T-cell (primary cell): ENCODE data around the gene THSD7A. TPM values are rescaled to one million over a fixed set of nuclear protein-coding genes. Genes with fewer than 3 reads are reported as not detected.

Source experiments
- ATAC-seq, 4 experiments: fragments of 200-7000 bp in 3 of 4; fragments of 150-1000 bp in 1 of 4; cut with Tn5 transposase; replicated peaks in 1 of 4; 1 replicate in 3 of 4; 2 replicates in 1 of 4; pipeline ENCODE4 v1.10.0; 2021; ENCODE audit warnings: moderate library complexity in 3 of 4, mild to moderate bottlenecking in 2 of 4, moderate number of reproducible peaks in 1 of 4
- CTCF ChIA-PET, 2 donors: fragments of 300-600 bp; sonication (Branson Sonifier 250); formaldehyde crosslinking; loops; one replicate each; lab custom pipeline; 2022; ENCODE audit warnings: antibody characterized with exemption in 2 of 2; lab: Charles Lee
- POLR2A ChIA-PET, 2 donors: fragments of 300-600 bp; sonication (Branson Sonifier 250); formaldehyde crosslinking; loops; one replicate each; lab custom pipeline; 2022; ENCODE audit warnings: antibody characterized with exemption in 2 of 2; lab: Charles Lee
- DNase-seq, 35 experiments: peaks; one replicate each; pipeline versions ENCODE4 v3.0.0 to v3.0.0-alpha.2; 2013 to 2023
- H3K27ac ChIP-seq: one replicate; pipeline ENCODE4 v1.5.1; 2013; ENCODE audit warnings: low read length
- H3K27me3 ChIP-seq, 2 experiments: replicated peaks in 1 of 2; 1 replicate in 1 of 2; 2 replicates in 1 of 2; pipeline versions ENCODE4 v1.6.1 to v1.7.0; 2013; ENCODE audit warnings: low read length in 1 of 2, mixed read lengths in 1 of 2; ENCODE audit not compliant: control insufficient read depth in 2 of 2, insufficient read depth in 2 of 2; ENCODE audit errors: extremely low read depth in 1 of 2
- H3K36me3 ChIP-seq, 2 donors: 1 replicate in 1 of 2; 2 replicates in 1 of 2; pipeline versions ENCODE4 v1.6.1 to v1.7.0; 2013; ENCODE audit warnings: low read length in 1 of 2; ENCODE audit not compliant: control insufficient read depth in 2 of 2, insufficient read depth in 1 of 2; ENCODE audit errors: extremely low read depth in 1 of 2
- H3K4me1 ChIP-seq, 2 experiments: 1 replicate in 1 of 2; 2 replicates in 1 of 2; pipeline versions ENCODE4 v1.6.1 to v1.7.0; 2013; ENCODE audit warnings: low read length in 2 of 2, mixed read lengths in 1 of 2; ENCODE audit not compliant: insufficient read depth in 2 of 2, control insufficient read depth in 1 of 2; ENCODE audit errors: extremely low read depth in 1 of 2
- H3K4me3 ChIP-seq, 2 donors: 1 replicate in 1 of 2; 2 replicates in 1 of 2; pipeline versions ENCODE4 v1.5.1 to v1.7.0; 2013; ENCODE audit warnings: mild to moderate bottlenecking in 2 of 2, low read length in 1 of 2, moderate library complexity in 1 of 2; ENCODE audit not compliant: control insufficient read depth in 1 of 2; ENCODE audit errors: extremely low read depth in 1 of 2
- H3K9me3 ChIP-seq: 2 replicates; pipeline ENCODE4 v1.7.0; 2013
- H3K27ac Mint-ChIP-seq, 2 donors: one replicate each; pipeline ENCODE4 v1.8.0; 2020 to 2021; ENCODE audit warnings: mild to moderate bottlenecking in 2 of 2, mixed read lengths in 2 of 2
- H3K27me3 Mint-ChIP-seq, 2 donors: one replicate each; pipeline ENCODE4 v1.8.0; 2021 to 2022; ENCODE audit warnings: mixed read lengths in 2 of 2
- H3K36me3 Mint-ChIP-seq: one replicate; pipeline ENCODE4 v1.8.0; 2021; ENCODE audit warnings: mixed read lengths
- H3K4me1 Mint-ChIP-seq, 3 donors: one replicate each; pipeline ENCODE4 v1.8.0; 2020 to 2022; ENCODE audit warnings: mixed read lengths in 3 of 3, mild to moderate bottlenecking in 1 of 3
- H3K4me3 Mint-ChIP-seq, 3 donors: one replicate each; pipeline ENCODE4 v1.8.0; 2020 to 2022; ENCODE audit warnings: mild to moderate bottlenecking in 3 of 3, mixed read lengths in 3 of 3, moderate library complexity in 3 of 3
- H3K9me3 Mint-ChIP-seq, 3 donors: one replicate each; pipeline ENCODE4 v1.8.0; 2020 to 2022; ENCODE audit warnings: mixed read lengths in 3 of 3
- WGBS: methylation state at CpG from one replicate; pipeline ENCODE4 v1.1.5; 2013; ENCODE audit warnings: missing lambda C conversion rate; ENCODE audit not compliant: insufficient coverage; 5-methylcytosine and 5-hydroxymethylcytosine counted together
- total RNA-seq, 35 experiments: library from RNA in 6 of 35; stranded (reverse) in 6 of 35; fragments of 120-200 nt in 1 of 35; gene quantifications; one replicate each; pipeline versions ENCODE4 v1.2.1 to v1.2.4 and lab custom pipeline; 2013 to 2026

THSD7A gene
- total RNA-seq, 5 donors from 2014 or later (not counting 1 experiment from before 2014, with no cell fraction given) = 0.08 to 0.33 TPM; not detected in 3

- ATAC-seq = no peak
- Mint-ChIP-seq H3K27me3 (no peaks in the 10 kb centered on the region), H3K27ac (no peak overlapping the region), H3K36me3 (no peaks in the 10 kb centered on the region), H3K4me3 (no peak overlapping the region), H3K9me3 (peaks cover 3 to 14% (median 5%) of the 10 kb centered on the region in 3 donors), H3K4me1 (no peaks in the 10 kb centered on the region)
- H3K27me3 ChIP-seq = no peaks in the 10 kb centered on the region
- no peaks in the 10 kb centered on the region for H3K4me1 ChIP-seq
- no peaks in the 10 kb centered on the region for H3K9me3 ChIP-seq
- H3K27ac ChIP-seq = no peak overlapping the region
- ChIA-PET POLR2A (no interaction called here), CTCF (no interaction called here)
- DNase-seq = no peak
- H3K36me3 ChIP-seq = no peaks in the 10 kb centered on the region
- 100% methylated on average over 1 of the region's 6 CpGs for WGBS
- no peak overlapping the region for H3K4me3 ChIP-seq
Measured at GRCh38 chr7:11552676-11553296, 279.2 kb downstream of the THSD7A start.

- no peaks in the 10 kb centered on the region for H3K4me1 ChIP-seq
- H3K4me1 Mint-ChIP-seq = no peaks in the 10 kb centered on the region
- H3K9me3 ChIP-seq = no peaks in the 10 kb centered on the region
- H3K4me3 ChIP-seq = no peak overlapping the region
- H3K27ac ChIP-seq = no peak overlapping the region
- no peaks in the 10 kb centered on the region for H3K36me3 Mint-ChIP-seq
- CTCF ChIA-PET = no interaction called here
- no peak overlapping the region for H3K4me3 Mint-ChIP-seq
- H3K9me3 Mint-ChIP-seq = peaks cover 3 to 14% (median 6%) of the 10 kb centered on the region in 3 donors
- H3K27me3 ChIP-seq = no peaks in the 10 kb centered on the region
- no peaks in the 10 kb centered on the region for H3K36me3 ChIP-seq
- DNase-seq = no peak
- ATAC-seq = no peak
- no peak overlapping the region for H3K27ac Mint-ChIP-seq
- H3K27me3 Mint-ChIP-seq = no peaks in the 10 kb centered on the region
- POLR2A ChIA-PET = no interaction called here
Measured at GRCh38 chr7:11551470-11551869, 280.5 kb downstream of the THSD7A start.

GRCh38 chr7:11548532-11548931 lies 283.5 kb downstream of the THSD7A start:
- H3K36me3 Mint-ChIP-seq = no peaks in the 10 kb centered on the region
- Histone ChIP-seq H3K4me1 (no peaks in the 10 kb centered on the region), H3K4me3 (no peak overlapping the region), H3K36me3 (no peaks in the 10 kb centered on the region), H3K9me3 (no peaks in the 10 kb centered on the region), H3K27ac (no peak overlapping the region), H3K27me3 (no peaks in the 10 kb centered on the region)
- ATAC-seq (no peak), DNase-seq (no peak)
- WGBS = 67% methylated on average over 1 of the region's 1 CpG
- ChIA-PET CTCF (no interaction called here), POLR2A (no interaction called here)
- H3K27ac Mint-ChIP-seq = no peak overlapping the region
- H3K4me1 Mint-ChIP-seq = no peaks in the 10 kb centered on the region
- no peaks in the 10 kb centered on the region for H3K27me3 Mint-ChIP-seq
- peaks cover 3 to 14% (median 6%) of the 10 kb centered on the region in 3 donors for H3K9me3 Mint-ChIP-seq
- H3K4me3 Mint-ChIP-seq = no peak overlapping the region

DNA sequence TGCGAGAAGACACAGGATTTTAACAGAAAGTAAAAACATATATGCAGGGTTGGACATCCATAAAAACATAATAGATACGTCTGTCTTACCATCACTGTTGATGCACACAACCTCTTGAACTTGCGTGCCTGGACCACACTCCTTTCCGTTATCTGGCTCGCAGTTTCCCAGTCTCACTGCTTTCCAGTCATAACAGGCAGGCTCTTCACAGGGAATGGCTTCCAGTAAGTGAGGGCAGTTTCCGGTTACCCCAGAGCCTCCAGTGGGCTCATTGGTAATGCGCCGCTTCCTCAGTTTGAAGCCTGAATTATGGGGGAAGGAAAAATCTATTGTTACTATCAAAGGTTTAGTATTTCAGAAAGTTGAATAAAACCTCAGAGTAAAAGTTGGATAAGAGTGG lies 290.7 kb downstream of the THSD7A start:
- Histone ChIP-seq H3K36me3 (no peaks in the 10 kb centered on the region), H3K27me3 (no peaks in the 10 kb centered on the region), H3K4me1 (no peaks in the 10 kb centered on the region), H3K4me3 (no peak overlapping the region), H3K27ac (no peak overlapping the region), H3K9me3 (no peaks in the 10 kb centered on the region)
- WGBS = 88% methylated on average over 5 of the region's 8 CpGs
- no peaks in the 10 kb centered on the region for H3K36me3 Mint-ChIP-seq
- DNase-seq = no peak
- H3K27ac Mint-ChIP-seq = no peak overlapping the region
- peaks cover 2 to 7% (median 7%) of the 10 kb centered on the region in 3 donors for H3K9me3 Mint-ChIP-seq
- no peak for ATAC-seq
- H3K27me3 Mint-ChIP-seq = no peaks in the 10 kb centered on the region
- H3K4me3 Mint-ChIP-seq = no peak overlapping the region
- CTCF ChIA-PET = no interaction called here
- POLR2A ChIA-PET = no interaction called here
- no peaks in the 10 kb centered on the region for H3K4me1 Mint-ChIP-seq

DNA sequence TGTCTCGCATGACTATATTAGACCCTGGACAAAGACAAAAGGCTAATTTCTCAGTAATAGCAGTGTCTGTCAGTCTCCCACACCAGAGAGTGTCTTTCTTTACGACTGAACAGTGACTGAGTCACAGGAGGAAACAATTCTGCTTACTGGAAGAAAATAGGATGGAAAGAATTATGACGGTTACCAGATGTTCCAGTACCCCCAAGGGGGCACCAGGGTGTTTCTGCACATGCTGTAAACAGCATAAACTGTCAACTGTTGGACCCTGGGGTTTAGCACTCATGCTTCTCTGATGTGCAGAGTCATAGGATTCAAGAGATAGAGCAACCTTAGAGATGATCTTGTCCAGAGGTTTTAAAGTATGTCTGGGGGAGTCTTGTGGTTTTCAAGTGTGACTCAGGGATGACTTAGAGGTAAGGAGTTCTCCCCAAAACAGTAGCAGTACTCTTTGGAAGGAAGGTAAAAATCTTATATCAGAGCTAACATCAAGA lies 291.7 kb downstream of the THSD7A start:
- no peaks in the 10 kb centered on the region for H3K9me3 ChIP-seq
- Mint-ChIP-seq H3K4me1 (no peaks in the 10 kb centered on the region), H3K4me3 (no peak overlapping the region), H3K27ac (no peak overlapping the region), H3K27me3 (no peaks in the 10 kb centered on the region), H3K36me3 (no peaks in the 10 kb centered on the region), H3K9me3 (peaks cover 2 to 7% (median 7%) of the 10 kb centered on the region in 3 donors)
- DNase-seq (no peak), ATAC-seq (no peak)
- H3K27ac ChIP-seq = no peak overlapping the region
- no peaks in the 10 kb centered on the region for H3K36me3 ChIP-seq
- H3K4me1 ChIP-seq = no peaks in the 10 kb centered on the region
- POLR2A ChIA-PET = no interaction called here
- no peaks in the 10 kb centered on the region for H3K27me3 ChIP-seq
- 8% methylated on average over 3 of the region's 3 CpGs for WGBS
- CTCF ChIA-PET = no interaction called here
- H3K4me3 ChIP-seq = no peak overlapping the region

DNA sequence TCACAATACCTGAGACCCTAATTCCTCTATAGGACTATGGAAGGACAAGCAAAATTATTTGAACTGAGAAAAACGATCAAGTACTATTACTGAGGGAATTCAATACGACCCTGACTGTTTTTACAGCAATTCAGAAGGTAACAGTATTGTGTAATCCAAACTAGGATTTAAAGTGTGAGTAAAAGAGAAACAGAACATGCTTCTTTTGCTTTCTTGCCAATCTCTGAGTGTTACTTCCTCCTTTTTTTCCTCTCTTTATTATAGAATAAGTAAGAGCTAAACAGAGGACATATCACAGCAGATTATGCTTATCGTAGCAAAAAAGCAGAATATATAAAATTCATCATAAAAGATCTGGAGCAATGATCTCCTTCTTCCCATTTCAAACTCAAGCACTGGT lies 292.1 kb downstream of the THSD7A start:
- POLR2A ChIA-PET = no interaction called here
- DNase-seq (no peak), ATAC-seq (no peak)
- no CpG with 5 or more reads among the region's 3 CpGs for WGBS
- H3K27ac Mint-ChIP-seq = no peak overlapping the region
- H3K27ac ChIP-seq = no peak overlapping the region
- no peaks in the 10 kb centered on the region for H3K4me1 ChIP-seq
- no peaks in the 10 kb centered on the region for H3K9me3 ChIP-seq
- no peaks in the 10 kb centered on the region for H3K4me1 Mint-ChIP-seq
- H3K27me3 ChIP-seq = no peaks in the 10 kb centered on the region
- no peaks in the 10 kb centered on the region for H3K27me3 Mint-ChIP-seq
- CTCF ChIA-PET = no interaction called here
- H3K4me3 Mint-ChIP-seq = no peak overlapping the region
- no peaks in the 10 kb centered on the region for H3K36me3 Mint-ChIP-seq
- no peak overlapping the region for H3K4me3 ChIP-seq
- H3K36me3 ChIP-seq = no peaks in the 10 kb centered on the region
- H3K9me3 Mint-ChIP-seq = peaks cover 2 to 7% (median 7%) of the 10 kb centered on the region in 3 donors
